Activated CD8-positive, alpha-beta memory T cell treated with anti-CD3 and anti-CD28 coated beads, Interleukin-2, amount 10 ng/mL, durations not matched to agents 7 days and 5 days (primary cell): Measurements from ENCODE around the gene MICAL3. TPM values are rescaled to one million over a fixed set of nuclear protein-coding genes. Genes with fewer than 3 reads are reported as not detected.

Source experiments
- ATAC-seq: fragments of 150-1000 bp; cut with Tn5 transposase; one replicate; pipeline ENCODE4 v1.10.0; 2021; ENCODE audit warnings: moderate library complexity
- CTCF ChIA-PET: fragments of 350-600 bp; sonication (Branson Sonifier 250); formaldehyde crosslinking; loops from one replicate; lab custom pipeline; 2021; ENCODE audit warnings: antibody characterized with exemption; lab: Charles Lee
- DNase-seq: peaks from one replicate; pipeline ENCODE4 v3.0.0-alpha.2; 2020
- H3K27ac Mint-ChIP-seq: one replicate; pipeline ENCODE4 v1.8.0; 2021; ENCODE audit warnings: mild to moderate bottlenecking, mixed read lengths
- H3K27me3 Mint-ChIP-seq: one replicate; pipeline ENCODE4 v1.8.0; 2021; ENCODE audit warnings: mixed read lengths
- H3K36me3 Mint-ChIP-seq: one replicate; pipeline ENCODE4 v1.8.0; 2021; ENCODE audit warnings: mild to moderate bottlenecking, mixed read lengths
- H3K4me1 Mint-ChIP-seq: one replicate; pipeline ENCODE4 v1.8.0; 2021; ENCODE audit warnings: mixed read lengths
- H3K4me3 Mint-ChIP-seq: one replicate; pipeline ENCODE4 v1.8.0; 2021; ENCODE audit warnings: mild to moderate bottlenecking, moderate library complexity, mixed read lengths
- H3K9me3 Mint-ChIP-seq: one replicate; pipeline ENCODE4 v1.8.0; 2022; ENCODE audit warnings: low read depth, mixed read lengths
- total RNA-seq, 2 experiments: library from RNA; stranded (reverse); gene quantifications; one replicate each; pipeline ENCODE4 v1.2.3, GENCODE V29; 2021

The MICAL3 gene
- total RNA-seq, 2 experiments from 2014 or later, result 38.8 to 41.7 TPM

DNA sequence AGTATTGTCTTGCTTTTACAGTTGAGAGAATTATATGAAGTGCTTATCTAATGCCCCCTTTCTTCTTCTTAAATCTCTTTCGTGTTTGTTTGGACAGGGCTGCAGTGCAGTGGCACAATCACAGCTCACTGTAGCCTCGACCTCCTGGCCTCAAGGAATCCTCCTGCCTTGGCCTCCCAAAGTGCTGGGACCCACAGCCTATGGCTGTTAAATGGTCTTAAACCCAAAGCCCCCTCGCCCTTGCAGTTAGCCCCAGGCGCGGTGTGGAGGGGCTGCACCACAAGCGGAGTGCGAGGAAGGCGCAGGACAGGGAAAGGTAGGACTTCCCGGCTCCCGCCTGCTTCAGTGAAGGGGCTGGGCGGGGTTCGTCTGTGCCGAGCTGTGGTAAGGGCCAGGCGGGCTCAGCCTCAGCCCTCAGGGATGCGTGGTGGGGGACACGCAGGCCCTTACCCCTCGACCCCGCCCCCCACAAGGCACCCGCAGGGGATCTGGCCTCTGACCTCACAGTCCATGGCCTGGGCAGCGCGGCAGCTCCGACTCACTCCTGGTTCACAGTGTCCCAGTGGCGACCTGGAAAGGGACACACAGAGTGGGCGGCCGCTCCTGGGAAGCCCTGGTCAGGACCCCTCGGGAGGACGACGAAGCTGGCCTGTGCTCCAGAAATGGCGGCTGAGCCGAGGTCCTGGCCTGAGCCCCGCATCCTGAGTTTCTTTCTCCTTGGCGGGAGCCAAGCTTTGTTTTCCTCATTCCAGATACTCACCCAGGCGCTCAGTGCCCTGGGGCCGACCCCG lies 274.6 kb downstream of the MICAL3 start:
- no peak overlapping the region for H3K4me3 Mint-ChIP-seq
- H3K27ac Mint-ChIP-seq, result no peak overlapping the region
- ATAC-seq (no peak), DNase-seq (no peak)
- H3K4me1 Mint-ChIP-seq, result no peaks in the 10 kb centered on the region
- H3K9me3 Mint-ChIP-seq, result no peaks in the 10 kb centered on the region
- CTCF ChIA-PET, result interaction anchor here (0.8 to 1.2 kb wide), 2 partner anchors 16 to 35 kb away, joined by 3 to 4 read pairs; no protein-coding TSS in a partner anchor
- H3K36me3 Mint-ChIP-seq, result no peaks in the 10 kb centered on the region
- H3K27me3 Mint-ChIP-seq, result no peaks in the 10 kb centered on the region

DNA sequence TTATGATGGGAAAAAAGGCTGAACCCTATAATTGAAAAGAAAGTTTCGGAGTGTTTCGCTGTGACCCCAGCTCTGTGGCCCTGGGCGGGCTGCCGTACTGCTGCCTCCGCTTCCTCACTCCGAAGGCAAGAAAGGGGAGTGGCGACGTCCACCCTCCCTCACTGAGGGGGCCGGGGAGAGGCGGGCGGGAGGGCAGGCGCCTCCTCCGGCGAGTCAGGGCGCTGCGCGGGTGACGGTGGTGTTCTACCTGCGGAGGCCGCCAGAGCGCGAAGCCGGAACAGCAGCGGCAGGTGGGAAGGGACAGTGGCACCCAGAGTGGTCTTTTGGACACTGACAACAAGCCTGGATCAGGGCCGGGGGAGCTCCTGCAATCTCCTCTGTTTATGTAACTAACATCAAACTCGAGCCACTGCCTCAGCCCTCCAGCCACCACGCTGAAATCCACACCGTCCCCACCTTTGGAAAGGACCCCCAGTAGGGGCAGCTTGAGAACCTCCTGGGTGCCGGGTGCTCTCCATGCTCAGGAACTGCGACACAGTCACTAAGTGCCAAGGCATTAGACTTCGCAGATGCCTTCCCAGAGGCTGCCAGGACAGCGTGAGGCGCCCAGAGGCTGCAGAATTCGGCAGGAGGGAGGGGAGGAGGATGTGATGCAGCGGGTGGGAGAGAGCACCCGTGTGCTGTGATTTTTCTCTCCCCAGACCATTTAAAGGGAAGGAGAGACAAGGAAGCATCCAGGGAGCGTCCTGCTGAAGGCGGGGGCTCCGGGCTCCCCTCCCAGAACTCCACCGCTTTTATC lies 275.6 kb downstream of the MICAL3 start:
- no peak overlapping the region for H3K4me3 Mint-ChIP-seq
- no peaks in the 10 kb centered on the region for H3K36me3 Mint-ChIP-seq
- no peaks in the 10 kb centered on the region for H3K9me3 Mint-ChIP-seq
- no peaks in the 10 kb centered on the region for H3K27me3 Mint-ChIP-seq
- no peak overlapping the region for H3K27ac Mint-ChIP-seq
- DNase-seq, result no peak
- ATAC-seq, result no peak
- CTCF ChIA-PET, result interaction anchor here (1.1 kb wide), 1 partner anchor 13 kb away, joined by 3 read pairs; no protein-coding TSS in a partner anchor
- H3K4me1 Mint-ChIP-seq, result no peaks in the 10 kb centered on the region

DNA sequence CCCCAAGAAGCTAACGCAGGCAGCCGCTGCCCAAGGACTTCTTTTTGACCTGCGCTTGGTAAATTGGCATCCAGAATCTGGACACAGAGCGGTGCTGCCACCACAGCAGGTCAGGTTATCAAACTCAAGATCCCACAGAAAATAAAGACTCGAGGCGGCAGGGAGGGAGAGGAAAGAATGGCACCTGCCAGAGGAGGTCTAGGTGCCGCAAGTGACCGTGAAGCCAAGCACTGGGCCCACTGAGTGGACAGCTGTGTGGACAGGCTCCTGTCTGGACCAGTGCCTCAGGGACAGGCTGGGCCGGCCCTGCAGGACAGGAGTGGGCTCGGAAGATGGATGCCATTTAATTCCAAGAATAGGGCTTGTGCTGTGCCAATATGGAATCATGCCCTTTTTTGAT lies 277.4 kb downstream of the MICAL3 start:
- H3K9me3 Mint-ChIP-seq, result no peaks in the 10 kb centered on the region
- H3K36me3 Mint-ChIP-seq, result no peaks in the 10 kb centered on the region
- H3K4me3 Mint-ChIP-seq, result no peak overlapping the region
- CTCF ChIA-PET, result interaction anchor here (6.6 kb wide), 1 partner anchor 39 kb away, joined by 109 read pairs; no protein-coding TSS in a partner anchor
- no peak overlapping the region for H3K27ac Mint-ChIP-seq
- H3K4me1 Mint-ChIP-seq, result no peaks in the 10 kb centered on the region
- ATAC-seq, result no peak
- H3K27me3 Mint-ChIP-seq, result no peaks in the 10 kb centered on the region
- DNase-seq, result no peak

DNA sequence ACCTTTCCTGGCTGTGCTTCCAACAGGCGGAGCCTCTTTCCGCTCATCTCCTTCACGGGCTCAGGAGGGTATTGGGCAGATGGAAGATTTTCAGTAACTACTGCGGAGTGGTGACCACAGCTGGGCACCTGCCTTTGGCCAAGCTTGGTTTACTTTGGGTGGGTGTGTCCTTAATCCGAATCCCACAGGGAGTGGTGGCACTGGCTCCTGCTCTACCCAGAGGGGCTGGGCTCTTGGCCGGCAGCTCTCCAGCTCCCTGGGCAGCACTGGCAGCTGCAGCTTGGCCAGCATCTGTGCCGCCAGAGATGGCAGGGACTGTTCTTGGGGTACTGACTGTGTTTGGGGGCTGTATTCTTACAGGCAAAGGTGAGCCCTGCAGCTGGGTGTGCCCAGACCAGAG lies 279.9 kb downstream of the MICAL3 start:
- Mint-ChIP-seq H3K36me3 (no peaks in the 10 kb centered on the region), H3K4me3 (no peak overlapping the region), H3K27me3 (no peaks in the 10 kb centered on the region), H3K9me3 (no peaks in the 10 kb centered on the region), H3K27ac (no peak overlapping the region), H3K4me1 (no peaks in the 10 kb centered on the region)
- CTCF ChIA-PET, result interaction anchor here (1.5 to 6.6 kb wide), 5 partner anchors 28 to 332 kb away, joined by 4 to 109 read pairs (median 28); partner anchors contain the start of genes BID and PEX26
- ATAC-seq, result no peak
- DNase-seq, result no peak

DNA sequence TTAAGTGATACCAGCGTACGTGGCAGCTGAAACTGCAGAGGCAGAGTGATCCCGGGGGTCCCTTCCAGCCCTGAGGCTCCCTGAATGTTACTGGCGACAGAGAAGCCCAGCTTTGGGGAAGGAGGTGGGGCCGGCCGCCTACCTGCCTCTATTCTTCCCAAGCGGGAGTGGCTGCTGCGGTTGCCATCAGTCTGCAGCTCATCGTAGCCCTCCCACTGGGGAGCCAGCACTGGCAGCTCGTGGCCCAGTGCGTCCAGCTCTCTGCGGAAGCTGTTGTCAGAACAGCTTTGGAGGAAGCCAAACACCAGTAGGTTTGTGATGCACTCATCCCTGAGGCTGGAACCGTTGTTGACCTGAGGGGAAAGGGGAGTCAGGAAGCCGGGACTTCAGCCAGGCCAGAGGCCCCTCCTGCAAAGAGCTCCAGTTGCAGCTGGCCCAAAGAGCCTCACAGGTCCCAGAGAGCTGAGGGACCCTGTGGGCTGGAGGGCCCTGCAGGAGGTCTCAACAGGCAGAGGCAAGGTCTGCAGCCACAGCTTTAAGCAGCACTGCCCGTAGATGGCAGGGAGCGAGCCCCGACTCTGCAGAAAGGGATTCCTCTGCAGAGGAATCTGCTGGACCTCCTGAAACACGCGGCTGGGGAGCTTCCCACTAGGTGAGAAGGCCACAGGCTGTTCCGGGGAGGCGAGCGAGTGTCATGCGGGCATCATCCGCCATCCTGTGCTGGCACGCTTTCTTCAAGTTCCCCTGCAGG lies 280.5 kb downstream of the MICAL3 start:
- H3K4me1 Mint-ChIP-seq, result no peaks in the 10 kb centered on the region
- DNase-seq (no peak), ATAC-seq (no peak)
- H3K9me3 Mint-ChIP-seq, result no peaks in the 10 kb centered on the region
- CTCF ChIA-PET, result interaction anchor here (1.1 to 6.6 kb wide), 10 partner anchors 8 to 332 kb away, joined by 4 to 109 read pairs (median 13); partner anchors contain the start of genes BID and PEX26
- no peaks in the 10 kb centered on the region for H3K36me3 Mint-ChIP-seq
- H3K4me3 Mint-ChIP-seq, result no peak overlapping the region
- H3K27me3 Mint-ChIP-seq, result no peaks in the 10 kb centered on the region
- H3K27ac Mint-ChIP-seq, result no peak overlapping the region

DNA sequence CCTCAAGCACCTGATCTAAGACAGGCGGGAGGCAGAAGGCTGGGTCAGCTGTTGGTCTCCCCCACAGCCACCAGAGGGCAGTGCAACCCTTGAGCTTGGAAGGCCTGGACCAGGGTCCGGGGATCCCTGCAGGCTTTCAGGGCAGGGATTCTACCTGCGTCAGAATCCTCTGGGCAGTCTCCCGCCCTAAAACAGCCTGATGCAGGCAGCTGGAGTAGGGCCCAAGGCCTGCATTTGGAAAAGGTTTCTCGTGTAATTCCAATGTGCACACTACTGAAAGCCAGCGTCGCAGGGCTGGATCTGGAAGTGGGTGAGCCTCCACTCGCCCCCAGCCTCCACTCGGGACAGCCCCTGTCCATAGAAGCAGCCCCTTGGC lies 281.8 kb downstream of the MICAL3 start:
- Mint-ChIP-seq H3K36me3 (no peaks in the 10 kb centered on the region), H3K4me3 (no peak overlapping the region), H3K9me3 (no peaks in the 10 kb centered on the region), H3K4me1 (no peaks in the 10 kb centered on the region), H3K27ac (no peak overlapping the region), H3K27me3 (no peaks in the 10 kb centered on the region)
- ATAC-seq (peak; percentile 65), DNase-seq (peak; percentile 74)
- CTCF ChIA-PET, result interaction anchor here (0.6 to 6.6 kb wide), 21 partner anchors 8 to 668 kb away, joined by 3 to 109 read pairs (median 6); partner anchors contain the start of genes BCL2L13, BID and PEX26

DNA sequence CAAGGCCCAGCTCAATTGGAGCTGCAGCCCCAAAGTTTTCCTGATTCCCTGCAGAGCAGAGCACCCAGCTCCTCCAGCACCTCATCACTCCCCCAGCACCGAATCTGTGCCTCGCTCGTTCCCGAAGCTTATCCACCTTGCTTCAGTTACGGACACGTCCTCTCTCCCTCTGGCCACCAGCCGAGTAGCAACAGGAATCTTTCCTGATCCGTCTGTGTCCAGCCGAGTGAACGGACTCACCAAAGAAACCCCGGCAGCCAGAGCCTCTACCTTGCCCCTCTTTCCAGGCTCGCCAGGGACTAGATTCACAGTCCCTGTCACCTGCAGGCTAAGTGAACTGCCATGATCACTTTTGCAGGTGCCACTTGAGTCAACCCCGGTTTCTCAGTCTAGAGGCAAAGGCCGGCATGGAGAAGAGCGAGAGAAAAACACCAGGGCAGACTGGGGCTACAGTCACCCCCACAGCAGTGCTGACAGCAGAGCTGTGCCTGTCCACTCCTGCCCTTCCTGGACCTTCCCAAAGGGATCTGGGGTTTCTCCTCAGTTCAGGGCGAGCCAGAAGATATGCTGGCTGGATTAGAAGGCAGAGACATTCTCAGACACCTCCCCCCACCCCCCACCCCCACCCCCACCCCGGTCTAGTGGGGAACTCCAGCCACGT lies 282.4 kb downstream of the MICAL3 start:
- H3K36me3 Mint-ChIP-seq, result no peaks in the 10 kb centered on the region
- H3K9me3 Mint-ChIP-seq, result no peaks in the 10 kb centered on the region
- no peak overlapping the region for H3K27ac Mint-ChIP-seq
- DNase-seq (no peak), ATAC-seq (no peak)
- CTCF ChIA-PET, result interaction anchor here (0.6 to 6.6 kb wide), 21 partner anchors 8 to 667 kb away, joined by 3 to 109 read pairs (median 6); partner anchors contain the start of genes BCL2L13, BID and PEX26
- no peak overlapping the region for H3K4me3 Mint-ChIP-seq
- no peaks in the 10 kb centered on the region for H3K27me3 Mint-ChIP-seq
- no peaks in the 10 kb centered on the region for H3K4me1 Mint-ChIP-seq

DNA sequence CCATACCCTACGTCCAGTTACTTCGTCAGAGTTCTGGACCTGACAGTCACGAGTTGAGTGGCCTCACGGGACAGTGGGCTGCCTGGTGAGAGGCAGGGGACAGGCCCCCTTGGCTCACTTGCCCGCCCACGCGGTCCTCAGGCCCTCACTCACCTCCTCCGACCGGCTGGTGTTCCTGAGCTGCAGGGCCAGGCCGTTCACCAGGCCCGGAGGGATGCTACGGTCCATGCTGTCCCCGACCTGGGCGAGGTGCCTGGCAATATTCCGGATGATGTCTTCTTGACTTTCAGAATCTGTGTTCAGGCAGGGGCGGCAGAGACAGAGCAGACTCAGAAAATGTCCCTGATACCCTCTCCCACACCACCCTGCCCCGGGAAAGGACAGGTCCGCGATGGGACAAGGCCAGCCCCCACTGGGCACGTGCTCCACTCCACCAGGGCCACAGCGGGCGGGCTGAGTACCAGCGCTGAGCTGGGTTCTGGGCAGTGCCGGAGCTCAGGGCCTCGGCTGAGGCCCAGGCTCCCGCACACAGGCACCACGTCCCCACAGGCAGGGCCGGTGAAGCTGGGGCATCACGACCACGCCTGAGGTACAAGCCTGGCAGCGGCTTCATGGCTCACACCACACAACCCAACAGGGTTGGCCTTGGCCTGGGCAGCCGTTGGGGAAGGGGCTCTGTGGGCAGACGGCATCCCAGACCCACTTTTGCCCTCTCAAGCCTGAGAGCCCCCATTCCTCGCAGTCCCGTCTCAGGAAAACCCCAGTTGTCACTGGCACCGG lies 285.0 kb downstream of the MICAL3 start:
- Mint-ChIP-seq H3K4me1 (peaks cover 6% of the 10 kb centered on the region), H3K27ac (no peak overlapping the region), H3K36me3 (peaks cover 3% of the 10 kb centered on the region), H3K9me3 (no peaks in the 10 kb centered on the region), H3K27me3 (no peaks in the 10 kb centered on the region), H3K4me3 (no peak overlapping the region)
- ATAC-seq (no peak), DNase-seq (no peak)
- CTCF ChIA-PET, result interaction anchor here (0.8 to 5.3 kb wide), 3 partner anchors 46 to 337 kb away, joined by 3 to 35 read pairs (median 4); partner anchors contain the start of gene PEX26

DNA sequence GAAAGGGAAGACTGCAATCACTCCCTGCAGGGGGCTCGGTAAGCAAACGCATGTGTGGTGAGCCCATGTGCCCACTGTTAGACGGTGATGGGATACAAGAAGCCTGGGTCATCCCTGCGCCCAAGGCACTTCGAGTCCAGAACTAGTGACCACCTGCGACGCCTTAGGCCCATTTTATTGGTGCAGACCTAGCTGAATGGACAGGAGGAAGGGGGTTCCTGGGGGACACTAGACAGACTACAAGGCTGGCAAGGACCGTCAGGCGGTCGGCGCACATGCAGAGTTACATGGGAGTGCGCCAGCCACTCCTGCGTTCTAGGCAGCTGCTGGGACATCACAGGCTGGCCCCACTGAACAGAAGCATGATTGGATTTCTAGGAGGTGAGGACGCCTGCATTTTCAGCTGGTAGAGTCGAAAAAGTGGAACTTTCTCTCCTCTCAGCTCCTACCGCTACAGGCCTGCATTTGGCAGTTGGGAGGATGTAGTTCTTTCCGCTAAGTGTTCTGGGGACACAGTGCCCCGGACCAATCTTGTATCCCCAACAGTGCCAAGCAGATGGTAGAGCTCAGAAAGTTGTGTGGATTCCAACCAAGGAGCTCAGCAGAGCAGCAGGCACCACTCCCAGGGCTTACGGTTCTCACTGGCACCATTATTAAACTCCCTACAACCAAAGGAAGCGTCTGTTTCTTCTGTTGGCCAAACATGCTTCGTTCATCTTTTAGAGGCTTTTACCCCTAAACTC lies 285.8 kb downstream of the MICAL3 start:
- Mint-ChIP-seq H3K36me3 (peaks cover 7% of the 10 kb centered on the region), H3K4me3 (no peak overlapping the region), H3K27me3 (no peaks in the 10 kb centered on the region), H3K27ac (no peak overlapping the region), H3K4me1 (peaks cover 14% of the 10 kb centered on the region), H3K9me3 (no peaks in the 10 kb centered on the region)
- CTCF ChIA-PET, result interaction anchor here (1.0 kb wide), 1 partner anchor 180 kb away, joined by 3 read pairs; no protein-coding TSS in a partner anchor
- ATAC-seq (no peak), DNase-seq (no peak)
